Gastrocnemius medialis (tissue), 4 donors: ENCODE measurements around the gene CDKN1C.

Experiments
- CTCF ChIP-seq, 5 experiments: fragments of 450-650 bp in 3 of 5; fragments of 200-600 bp in 2 of 5; sonication (generic) in 2 of 5; IDR thresholded peaks in 4 of 5; conservative IDR thresholded peaks in 1 of 5; 1 replicate in 4 of 5; 2 replicates in 1 of 5; pipeline ENCODE4 v1.5.1; 2016 to 2019; ENCODE audit warnings: antibody characterized with exemption in 5 of 5, mild to moderate bottlenecking in 3 of 5, moderate library complexity in 3 of 5
- POLR2A ChIP-seq, 2 donors: fragments of 450-650 bp; IDR thresholded peaks; one replicate each; pipeline ENCODE4 v1.6.1; 2017; ENCODE audit warnings: antibody characterized with exemption in 2 of 2, mild to moderate bottlenecking in 2 of 2, moderate library complexity in 2 of 2

- TF ChIP-seq CTCF (IDR thresholded peaks at IDR 0.05 in 4 of 5, conservative IDR thresholded peaks at IDR 0.05 in 1 of 5), result no peak
- TF ChIP-seq POLR2A (IDR thresholded peaks at IDR 0.05), result no peak
Measured at GRCh38 chr11:2869134-2869526, 16.4 kb downstream of the CDKN1C start.
